Caki2 (cell line): ENCODE data around the gene C11orf24. TPM values are rescaled to one million over a fixed set of nuclear protein-coding genes. Genes with fewer than 3 reads are reported as not detected.

Experiments used
- DNase-seq: peaks from one replicate; pipeline ENCODE4 v3.0.0-alpha.2; 2015; ENCODE audit warnings: low read depth
- in situ Hi-C: cut with HindIII; loops from 2 replicates; pipeline ENCODE4 v1.10.0; 2016; ENCODE audit warnings: low sequenced_read_pairs, low pct_unique_long_range_greater_than_20kb, mixed read lengths
- total RNA-seq: library from RNA; depleted of rRNA; stranded (reverse); fragments of >200 nt; shearing (Covaris generic); gene quantifications from 2 replicates; pipeline ENCODE4 v1.2.3, GENCODE V29; 2014; ENCODE audit warnings: low replicate concordance

The C11orf24 gene
- total RNA-seq, 1 experiment from 2014 or later = 22.6 TPM

DNA sequence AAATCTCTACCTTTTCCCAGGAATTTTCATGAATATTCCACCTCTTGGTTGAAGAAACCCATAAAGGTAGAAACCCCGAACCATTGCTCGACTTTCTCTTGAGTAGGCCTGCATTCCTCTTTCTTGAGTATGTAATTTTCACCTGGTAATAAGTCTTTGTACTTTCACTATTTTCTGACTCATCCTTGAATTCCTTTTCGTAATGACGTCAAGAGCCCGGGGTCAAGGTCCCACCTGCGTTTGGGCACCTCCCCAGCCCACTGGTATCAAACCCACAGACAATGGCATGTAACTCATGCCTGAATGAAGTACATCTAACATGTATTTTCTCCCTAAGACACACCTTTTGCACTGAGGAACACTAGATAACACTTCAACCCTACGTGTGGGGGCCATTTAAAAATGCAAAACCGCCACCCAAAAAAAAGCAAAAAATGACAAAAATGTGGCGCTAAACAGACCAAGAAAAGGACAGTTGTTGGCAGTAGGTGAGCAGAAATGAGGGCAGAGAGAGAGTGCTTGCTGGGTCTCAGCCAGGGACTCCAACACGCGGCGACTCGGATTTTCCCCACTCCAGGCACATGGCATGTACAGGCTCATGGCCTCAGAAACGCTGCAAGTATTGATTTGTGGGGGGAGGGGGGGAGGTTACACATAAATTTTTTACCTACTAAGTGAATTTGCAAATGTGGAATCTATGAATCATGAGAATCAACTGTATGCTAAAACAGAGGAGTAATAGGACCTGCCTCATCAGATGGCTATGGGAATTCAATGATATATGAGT lies 4.1 kb upstream of the C11orf24 start:
- in situ Hi-C loops = no loop called here
- DNase-seq = no peak

DNA sequence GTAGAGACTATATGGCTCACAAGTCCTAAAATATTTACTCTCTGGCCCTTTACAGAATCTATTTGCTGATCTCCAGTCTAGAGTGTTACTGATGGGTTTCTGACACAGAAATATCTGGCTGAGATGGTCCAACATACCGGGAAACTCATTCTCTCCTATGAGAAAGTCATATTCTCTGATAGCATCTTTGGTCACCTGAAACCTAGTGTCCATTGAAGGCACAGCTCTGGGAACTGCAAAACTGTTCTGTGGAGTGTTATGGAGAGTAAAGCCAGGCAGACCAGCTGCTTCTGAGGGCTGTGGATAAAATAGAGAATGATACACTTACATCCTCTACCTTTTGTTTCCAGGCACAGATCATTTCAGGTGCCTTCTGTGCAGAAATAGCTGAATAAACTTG lies 2.5 kb upstream of the C11orf24 start:
- DNase-seq = no peak
- in situ Hi-C loops = no loop called here

DNA sequence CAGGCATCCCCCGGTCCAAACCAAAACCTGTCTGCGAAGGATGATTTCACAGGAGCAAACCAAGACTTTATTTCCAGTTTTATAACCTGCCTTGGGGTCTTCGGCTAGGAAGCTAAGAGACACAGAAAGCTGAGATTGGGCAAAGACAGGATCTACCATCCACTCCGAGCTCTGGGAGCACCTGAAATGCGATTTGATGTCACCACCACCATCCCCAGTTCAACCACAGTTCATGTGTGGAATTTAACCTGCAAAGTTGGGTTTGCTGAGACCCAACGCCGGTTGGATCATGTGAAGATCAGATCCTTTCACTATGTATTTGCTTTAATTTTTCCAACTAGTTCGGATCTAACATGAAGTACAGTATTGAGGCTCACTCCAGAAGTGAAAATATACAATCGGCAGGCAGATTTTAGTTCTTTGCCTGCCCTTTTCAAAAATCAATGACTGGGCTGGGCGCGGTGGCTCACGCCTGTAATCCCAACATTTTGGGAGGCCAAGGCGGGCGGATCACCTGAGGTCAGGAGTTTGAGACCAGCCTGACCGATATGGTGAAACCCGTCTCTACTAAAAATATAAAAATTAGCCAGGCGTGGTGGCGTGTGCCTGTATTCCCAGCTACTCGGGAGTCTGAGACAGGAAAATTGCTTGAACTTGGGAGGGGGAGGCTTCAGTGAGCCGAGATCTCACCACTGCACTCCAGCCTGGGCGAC lies 1.4 kb upstream of the C11orf24 start:
- DNase-seq = no peak
- in situ Hi-C loops = no loop called here

DNA sequence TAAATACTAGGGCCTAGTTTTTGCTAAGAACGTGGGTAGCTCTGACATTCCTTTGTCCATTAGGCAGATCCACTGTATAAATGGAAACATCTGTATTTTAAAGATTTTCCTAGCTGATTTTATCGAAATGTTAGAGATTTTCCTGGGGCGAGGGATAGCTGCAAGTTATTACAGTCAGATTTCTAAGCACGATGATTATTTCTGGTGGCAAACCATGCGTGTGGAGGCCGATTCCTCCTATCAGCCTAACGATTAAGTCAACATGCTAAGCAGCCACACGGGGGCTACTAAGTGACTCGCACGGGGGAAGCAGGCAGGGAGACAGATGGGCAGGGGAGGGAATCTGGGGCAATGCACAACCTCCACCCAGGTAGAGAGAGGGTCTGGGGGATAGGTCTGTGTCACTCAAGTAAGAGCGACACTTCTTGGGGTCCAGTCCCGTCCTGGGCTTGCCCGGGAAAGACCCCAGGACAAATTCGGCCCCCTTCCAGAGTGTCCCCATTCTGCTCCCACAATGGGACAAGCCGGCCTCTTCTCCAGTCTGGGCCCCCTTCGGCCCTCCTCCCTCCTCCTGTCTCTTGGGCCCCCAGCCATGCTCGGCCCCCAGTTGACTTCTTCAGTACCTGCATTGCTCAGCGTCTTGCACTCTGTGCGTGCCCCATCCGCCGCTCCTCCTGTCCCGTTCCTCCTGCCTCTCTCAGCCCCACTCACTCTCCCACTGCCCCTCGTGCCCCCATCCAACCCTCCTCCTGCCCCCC lies 571 bp downstream of the C11orf24 start:
- in situ Hi-C loops = no loop called here
- DNase-seq = peak; percentile 49

DNA sequence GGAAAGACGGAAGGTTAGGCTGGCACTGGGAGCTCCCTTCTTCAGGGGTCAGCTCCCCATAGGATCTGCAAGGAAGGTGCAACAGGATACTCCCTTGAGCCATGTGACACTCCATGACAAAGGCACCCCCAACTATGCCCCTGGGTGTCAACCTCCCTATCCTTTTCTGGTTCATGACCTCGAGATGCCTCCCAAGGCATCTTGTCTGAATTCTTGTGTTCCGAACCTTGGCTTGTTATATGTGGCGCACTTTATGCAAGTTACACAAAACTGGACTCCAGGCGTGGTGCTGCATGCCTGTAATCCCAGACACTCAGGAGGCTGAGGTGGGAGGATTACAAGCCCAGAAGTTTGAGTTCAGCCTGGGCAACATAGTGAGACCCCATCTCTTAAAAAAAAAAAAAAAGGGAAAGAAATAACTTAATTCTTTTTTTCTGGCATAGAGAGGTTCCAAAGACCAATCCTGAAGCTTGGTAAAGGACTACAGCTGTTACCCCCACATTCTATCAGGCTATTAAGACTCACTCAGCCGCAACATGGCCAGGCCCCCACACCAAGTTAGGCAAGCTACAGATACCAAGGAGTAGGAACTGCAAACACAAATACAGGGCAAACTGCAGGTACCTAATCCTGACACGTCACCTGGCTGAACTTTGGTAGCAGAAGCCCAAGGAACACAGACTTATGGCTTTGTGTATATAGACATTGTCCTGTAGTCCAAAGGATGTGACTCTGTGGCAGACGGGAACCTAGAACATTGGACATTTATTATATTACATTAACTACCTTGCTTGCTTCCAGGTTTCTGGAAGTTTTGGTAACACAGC lies 1.4 kb downstream of the C11orf24 start:
- in situ Hi-C loops = no loop called here
- no peak for DNase-seq

DNA sequence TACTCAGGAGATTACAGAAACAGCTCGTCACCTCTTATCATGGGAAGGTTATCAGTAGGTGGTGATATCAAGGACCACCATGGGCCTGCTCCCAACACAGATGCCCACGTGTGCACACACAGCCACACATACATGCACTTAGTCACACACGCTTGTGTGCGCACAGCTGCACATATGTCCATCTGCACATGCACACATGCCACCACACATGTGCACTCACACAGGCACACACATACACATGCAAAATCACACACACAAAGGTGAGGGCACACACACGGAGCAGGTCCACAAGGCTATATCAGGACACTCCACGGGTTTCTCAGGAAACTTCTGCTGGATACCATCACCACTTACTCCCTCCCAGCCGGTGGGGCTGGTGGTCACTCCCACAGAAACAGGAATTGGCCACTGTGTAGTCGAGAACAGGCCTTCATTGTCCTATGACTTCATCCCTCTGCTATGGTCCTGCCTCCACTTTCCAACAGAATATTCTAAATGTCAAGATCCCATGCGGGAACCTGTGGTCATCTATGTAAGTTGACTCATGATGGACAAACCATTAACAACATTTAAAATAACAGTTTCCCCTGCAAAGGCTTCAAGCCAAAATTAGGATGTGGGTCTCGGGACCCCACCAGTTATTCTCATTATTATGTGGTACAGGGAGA lies 2.2 kb downstream of the C11orf24 start:
- in situ Hi-C loops = no loop called here
- no peak for DNase-seq

DNA sequence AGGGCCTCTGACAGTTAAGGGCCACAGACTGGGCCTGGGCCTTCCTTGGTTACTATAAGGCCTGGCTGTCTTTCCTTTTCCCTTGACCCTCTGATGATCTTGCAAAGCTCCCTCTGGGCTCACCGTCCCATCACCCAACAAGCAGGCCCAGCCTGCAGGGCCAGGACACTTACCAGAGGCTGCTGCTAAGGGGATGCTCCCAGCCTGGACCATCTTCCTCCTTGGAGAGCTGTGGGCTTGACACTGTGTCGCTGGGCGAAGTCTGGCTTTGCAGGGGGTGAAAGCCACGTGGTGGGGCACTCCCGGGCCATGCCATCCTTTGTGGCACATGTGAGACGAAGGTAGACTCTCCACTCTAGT lies 3.9 kb downstream of the C11orf24 start:
- in situ Hi-C loops = no loop called here
- no peak for DNase-seq

DNA sequence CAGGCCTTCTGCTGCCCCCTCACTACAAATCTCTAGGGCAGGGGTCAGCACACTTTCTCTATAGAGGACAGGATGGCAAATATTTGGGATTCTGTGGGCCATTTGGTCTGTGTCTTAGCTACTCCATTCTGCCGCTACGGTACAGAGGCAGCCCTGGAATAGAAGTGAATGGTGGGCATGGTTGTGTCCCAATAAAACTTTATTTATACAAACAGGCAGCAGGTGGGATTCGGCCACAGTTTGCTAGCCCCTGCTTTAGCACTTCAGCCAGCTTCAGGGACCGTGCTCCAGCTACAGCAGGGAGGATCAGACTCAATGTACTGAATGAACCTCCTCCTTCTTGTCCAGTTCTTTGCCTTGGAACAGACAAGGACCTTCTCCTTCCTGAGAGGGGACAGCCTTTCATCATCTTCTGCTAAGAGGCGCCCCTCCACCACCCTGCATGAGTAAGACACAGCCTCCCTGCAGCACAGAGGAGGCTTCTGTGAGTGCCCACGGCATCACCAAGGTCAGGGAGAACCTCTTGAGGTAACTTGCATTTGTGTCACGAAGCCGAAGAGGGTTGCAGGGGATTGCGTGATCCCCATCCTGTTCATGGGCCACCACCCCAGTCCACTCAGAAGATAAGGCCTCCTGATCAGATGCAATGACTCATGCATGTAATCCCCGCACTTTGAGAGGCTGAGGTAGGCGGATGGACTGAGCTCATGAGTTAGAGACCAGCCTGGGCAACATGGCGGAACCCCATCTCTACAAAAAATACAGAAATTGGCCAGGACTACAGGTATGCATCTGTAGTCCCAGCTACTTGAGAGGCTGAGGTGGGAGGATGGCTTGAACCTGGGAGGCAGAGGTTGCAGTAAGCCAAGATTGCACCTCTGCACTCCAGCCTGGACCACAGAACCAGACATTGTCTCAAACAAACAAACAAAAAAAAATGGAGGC lies 4.6 kb downstream of the C11orf24 start:
- in situ Hi-C loops = no loop called here
- no peak for DNase-seq

DNA sequence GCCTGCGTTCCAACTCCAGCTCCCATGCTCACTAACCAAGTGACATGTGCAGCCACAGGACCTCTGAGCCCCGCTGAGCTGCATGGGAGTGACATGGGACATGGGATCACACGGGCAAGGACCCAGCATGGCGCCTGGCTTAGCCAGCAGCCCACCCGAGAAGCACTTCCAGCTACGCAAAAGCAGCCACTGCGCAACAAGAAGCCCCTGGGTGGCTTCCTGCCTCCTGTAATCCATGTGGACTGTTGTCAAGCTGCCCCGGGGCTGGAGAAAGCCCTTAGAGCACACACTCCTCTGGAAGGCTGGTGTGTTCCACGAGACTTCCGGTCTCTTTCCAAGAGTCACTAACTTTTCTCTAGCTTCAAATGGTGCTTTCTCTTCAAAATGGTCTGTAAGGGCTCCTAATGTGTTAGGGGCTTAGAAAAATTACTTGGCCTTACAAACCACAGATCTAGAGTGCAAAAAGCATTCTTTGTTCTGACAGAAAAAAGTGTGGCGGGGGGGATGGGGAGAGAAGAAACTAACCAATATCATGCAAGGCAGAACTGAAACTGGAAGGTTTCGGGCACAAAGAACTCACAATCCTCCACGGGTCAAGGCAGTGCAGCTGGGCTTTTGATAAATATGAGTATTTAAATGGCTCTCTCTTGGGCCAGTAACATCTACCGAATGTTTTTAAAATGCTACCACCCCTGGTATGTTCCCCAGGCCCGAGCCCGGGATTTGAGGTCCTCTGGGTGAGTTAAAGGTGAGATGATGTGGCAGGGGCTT lies 5.5 kb downstream of the C11orf24 start:
- in situ Hi-C loops = no loop called here
- DNase-seq = no peak

DNA sequence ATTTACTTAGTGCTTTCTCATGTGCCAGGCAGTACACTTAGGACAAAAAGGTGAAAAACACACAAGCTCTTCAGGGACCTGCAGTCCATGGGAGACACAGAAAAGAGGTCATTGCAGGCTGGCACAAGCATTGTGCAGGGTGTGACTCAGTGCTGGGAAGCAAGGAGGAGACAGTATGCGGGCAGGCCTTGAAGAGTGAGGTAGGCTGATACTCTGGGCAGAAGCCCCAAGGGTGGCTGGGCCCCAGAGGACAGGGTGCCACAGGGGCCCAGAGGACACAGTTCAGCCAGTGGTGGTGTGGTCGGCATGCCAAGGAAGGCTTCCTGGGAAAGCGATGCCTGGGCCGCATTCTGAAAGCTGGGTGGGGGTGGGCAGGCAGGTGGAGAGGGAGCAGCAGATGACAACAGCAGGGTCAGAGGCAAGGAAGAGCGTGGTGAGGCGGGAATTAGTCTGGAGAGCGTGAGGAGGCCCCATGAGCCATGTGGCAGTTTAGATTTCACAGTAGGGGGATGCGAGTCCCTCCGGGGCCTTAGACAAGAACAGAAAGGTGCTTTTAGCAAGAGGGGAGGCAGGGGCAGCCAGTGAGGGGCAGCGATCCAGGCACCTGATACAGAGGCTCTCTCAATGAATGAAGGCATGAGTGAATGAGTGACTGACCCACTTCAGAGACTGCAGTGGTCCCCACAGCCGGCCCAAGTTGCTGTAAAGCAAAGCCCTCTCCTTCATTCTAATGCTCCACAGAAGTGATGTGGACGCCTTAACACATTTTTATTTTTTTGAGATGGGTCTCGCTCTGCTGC lies 6.8 kb downstream of the C11orf24 start:
- in situ Hi-C loops = no loop called here
- no peak for DNase-seq

DNA sequence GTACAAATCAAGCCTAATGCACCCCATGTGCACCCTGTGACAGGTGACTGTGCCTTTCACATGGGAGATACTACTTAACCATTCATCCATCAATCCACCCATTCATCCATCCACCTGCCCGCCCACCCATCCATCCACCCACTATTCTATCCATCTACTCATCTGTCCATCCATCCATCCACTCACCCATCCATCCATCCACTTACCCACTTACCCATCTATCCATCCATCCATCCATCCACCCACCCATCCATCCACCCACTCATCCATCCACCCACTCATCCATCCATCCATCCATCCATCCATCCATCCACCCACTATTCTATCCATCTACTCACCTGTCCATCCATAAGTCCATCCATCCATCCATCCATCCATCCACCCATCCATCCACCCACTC lies 7.5 kb downstream of the C11orf24 start:
- DNase-seq = no peak
- in situ Hi-C loops = no loop called here

DNA sequence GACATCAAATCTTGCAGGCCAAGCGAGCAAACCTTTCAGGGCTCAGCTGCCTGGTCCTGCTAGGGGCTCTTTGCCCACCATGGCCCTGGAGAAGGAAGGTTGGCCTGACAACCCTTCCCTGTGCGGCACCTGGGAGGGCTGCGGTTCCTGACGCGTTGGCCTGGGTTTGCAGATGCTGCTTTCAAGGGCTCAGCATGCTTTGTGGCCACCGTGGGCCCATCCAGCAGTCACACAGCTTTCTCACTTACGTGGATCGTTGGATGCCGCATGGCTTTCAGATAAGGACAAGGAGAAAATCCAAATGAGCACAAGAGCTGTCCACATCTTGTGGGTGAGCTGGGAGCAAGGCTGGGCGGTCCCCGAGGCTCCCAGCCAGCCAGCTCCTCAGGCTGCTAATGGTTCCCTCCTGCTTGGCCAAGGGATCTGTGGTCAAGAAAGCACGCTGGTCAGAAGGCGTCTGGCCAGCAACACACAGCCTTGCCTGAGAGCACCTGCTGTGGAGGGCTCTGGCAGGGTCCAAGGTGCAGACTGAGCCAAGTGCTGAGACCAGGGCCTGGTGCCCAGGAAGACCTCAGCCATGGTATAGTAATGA lies 8.2 kb downstream of the C11orf24 start:
- in situ Hi-C loops = no loop called here
- DNase-seq = no peak

DNA sequence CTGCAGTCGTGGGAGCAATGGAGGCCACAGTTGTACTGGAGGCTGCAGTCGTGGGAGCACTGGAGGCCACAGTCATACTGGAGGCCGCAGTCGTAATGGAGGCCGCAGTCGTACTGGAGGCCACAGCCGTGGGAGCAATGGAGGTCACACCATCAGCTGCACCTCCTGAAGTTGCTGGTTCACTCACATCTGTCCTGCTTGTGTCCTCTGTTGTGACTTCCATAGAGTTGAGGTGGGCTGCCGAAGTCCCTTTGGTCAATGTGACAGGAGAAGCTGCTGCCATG lies 9.3 kb downstream of the C11orf24 start:
- in situ Hi-C loops = no loop called here
- no peak for DNase-seq

DNA sequence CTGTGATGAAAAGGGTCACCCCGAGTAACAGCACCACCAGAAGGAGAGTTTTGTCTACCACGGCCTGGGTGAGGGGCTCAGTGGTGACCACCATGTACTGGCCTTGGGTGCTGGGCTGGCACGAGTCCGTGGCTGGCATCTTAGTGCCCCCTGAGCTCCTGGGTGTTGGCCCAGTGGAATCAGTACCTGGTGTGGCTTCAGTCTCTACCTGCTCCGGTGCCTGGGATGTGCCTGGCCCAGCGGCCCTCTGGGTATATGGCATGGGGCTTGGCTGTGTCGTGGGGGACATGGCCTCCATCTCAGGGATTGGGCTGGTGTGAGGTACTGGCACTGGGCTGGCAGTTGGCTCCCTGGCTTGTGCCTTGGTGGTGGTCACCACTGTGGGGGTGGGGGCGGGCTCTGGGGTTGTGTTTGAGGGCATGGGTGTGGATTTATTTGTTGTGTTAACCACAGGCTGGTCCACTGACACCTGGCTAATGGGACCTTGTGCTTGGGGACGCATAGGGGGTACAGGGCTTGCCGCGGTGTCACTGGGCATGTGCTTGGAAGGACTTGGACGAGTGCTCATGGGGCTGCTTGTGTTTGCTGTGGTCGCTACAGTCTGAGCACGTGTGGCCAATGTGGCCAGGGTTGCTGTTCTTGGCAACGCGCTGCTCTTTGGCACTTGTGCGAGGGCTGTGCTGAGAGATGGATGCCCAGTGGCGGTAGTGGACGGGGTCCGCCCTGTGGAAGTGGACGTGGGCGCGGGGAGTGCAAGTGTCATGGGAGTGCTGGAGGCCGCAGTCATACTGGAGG lies 9.8 kb downstream of the C11orf24 start:
- DNase-seq = no peak
- in situ Hi-C loops = no loop called here

DNA sequence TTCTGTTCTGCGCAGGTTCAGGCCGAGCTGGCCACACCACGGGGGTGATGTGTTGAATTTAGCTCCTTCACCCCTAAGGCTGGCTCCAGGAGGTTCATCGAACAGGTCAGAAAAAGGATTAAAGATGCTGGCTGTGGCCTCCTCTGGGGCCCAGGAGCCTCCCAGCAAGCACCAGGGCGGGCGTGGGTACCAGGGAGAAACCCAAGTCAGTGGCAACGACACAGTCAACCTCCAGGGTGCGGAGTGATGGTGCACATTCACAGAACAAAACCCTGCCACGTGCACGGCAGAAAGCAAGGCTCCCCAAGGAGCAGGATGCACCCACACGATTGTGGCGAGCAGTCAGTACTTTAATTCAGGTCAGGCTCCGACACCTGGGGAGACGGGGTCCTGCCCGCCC lies 10.8 kb downstream of the C11orf24 start:
- DNase-seq = no peak
- in situ Hi-C loops = no loop called here
